Measurements from ENCODE around the gene LRRC40. TPM values are rescaled to one million over a fixed set of nuclear protein-coding genes. Genes with fewer than 3 reads are reported as not detected.

The LRRC40 gene
- total RNA-seq, 1 experiment from 2014 or later: 13.4 TPM

- no peak overlapping the region for H3K27ac ChIP-seq (ENCODE audit: low read depth, low read length)
- no peak overlapping the region for H2AFZ ChIP-seq (ENCODE audit: low read depth, low read length, poor library complexity, severe bottlenecking)
- BruUV-seq (replicated peaks): no TSS peak
- H3K79me2 ChIP-seq (ENCODE audit: insufficient read depth, low read length): no peaks in the 10 kb centered on the region
- ChIA-PET CTCF (interaction anchor here (1.4 to 3.2 kb wide), 2 partner anchors 9 to 108 kb away, joined by 3 to 13 read pairs; no protein-coding TSS in a partner anchor), RAD21 (ENCODE audit: low non-redundant PET in 1 of 2, low total read pairs in 2 of 2, uncharacterized antibody in 2 of 2, unreplicated experiment in 2 of 2) (no interaction called here), POLR2A (no interaction called here)
- H3K4me3 ChIP-seq (replicated peaks in 1 of 2; ENCODE audit: low read depth in 1 of 2, low read length in 2 of 2): no peak overlapping the region
- H3K4me1 ChIP-seq (ENCODE audit: control insufficient read depth in 1 of 2, insufficient read depth in 2 of 2, low read length in 2 of 2): no peaks in the 10 kb centered on the region
- H4K20me1 ChIP-seq (ENCODE audit: insufficient read depth): no peaks in the 10 kb centered on the region
- intact Hi-C loops (cut with micrococcal nuclease): no loop called here
- no peaks in the 10 kb centered on the region for H3K9me2 ChIP-seq (ENCODE audit: insufficient read depth)
- no peak for TF ChIP-seq ZFX (IDR thresholded peaks at IDR 0.05)
- 0 out of 6 replicates have a peak, but pooled peaks of 1 of the 3 experiments have one; percentile 3 for TF ChIP-seq CTCF (IDR thresholded peaks at IDR 0.05 in 2 of 3, conservative IDR thresholded peaks at IDR 0.05 in 1 of 3; ENCODE audit: borderline replicate concordance in 1 of 3, insufficient read depth in 1 of 3, low read depth in 2 of 3, low read length in 2 of 3)
- DNase-seq (ENCODE audit: low read depth, low spot score): no peak
- H3K4me2 ChIP-seq (ENCODE audit: low read length): no peak overlapping the region
- H3K9me3 ChIP-seq (ENCODE audit: control insufficient read depth in 1 of 2, insufficient read depth in 1 of 2, low read depth in 1 of 2, low read length in 2 of 2): no peaks in the 10 kb centered on the region
- H3K27me3 ChIP-seq (ENCODE audit: insufficient read depth, low read length): no peaks in the 10 kb centered on the region
- no peaks in the 10 kb centered on the region for H3K36me3 ChIP-seq (ENCODE audit: control insufficient read depth in 1 of 2, insufficient read depth in 2 of 2, low read length in 2 of 2)
- no peak overlapping the region for H3K9ac ChIP-seq (ENCODE audit: low read length)
- no peak for ATAC-seq
Observed at GRCh38 chr1:70142075-70142474, 63.3 kb downstream of the LRRC40 start.

DNA sequence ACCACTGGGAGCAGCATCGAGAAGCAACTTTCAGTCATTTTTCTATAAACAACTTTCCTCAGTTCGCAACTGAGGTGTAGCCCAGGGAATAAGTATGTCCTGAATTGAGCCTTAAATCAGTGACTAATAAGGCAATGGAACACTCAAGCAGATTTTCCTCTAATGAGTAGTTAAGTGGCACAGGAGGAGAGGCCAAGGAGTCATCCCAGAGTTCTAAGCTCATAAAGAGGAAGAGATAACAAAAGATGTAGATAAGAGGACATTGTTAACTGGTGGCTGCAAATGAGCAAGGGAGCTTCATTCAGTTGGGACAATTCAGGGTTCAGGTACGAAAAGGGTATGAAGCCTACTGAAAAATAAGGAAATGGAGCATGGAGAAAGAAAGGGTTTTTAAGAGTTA lies 64.5 kb downstream of the LRRC40 start:
- RAD21 ChIA-PET (ENCODE audit: low non-redundant PET in 1 of 2, low total read pairs in 2 of 2, uncharacterized antibody in 2 of 2, unreplicated experiment in 2 of 2): no interaction called here
- H3K4me1 ChIP-seq (ENCODE audit: control insufficient read depth in 1 of 2, insufficient read depth in 2 of 2, low read length in 2 of 2): no peaks in the 10 kb centered on the region

More for the DNA sequence above, 64.5 kb downstream of the LRRC40 start:
- Histone ChIP-seq H4K20me1 (ENCODE audit: insufficient read depth) (no peaks in the 10 kb centered on the region), H3K27ac (ENCODE audit: low read depth, low read length) (no peak overlapping the region), H2AFZ (ENCODE audit: low read depth, low read length, poor library complexity, severe bottlenecking) (no peak overlapping the region), H3K4me3 (replicated peaks in 1 of 2; ENCODE audit: low read depth in 1 of 2, low read length in 2 of 2) (no peak overlapping the region), H3K9ac (ENCODE audit: low read length) (no peak overlapping the region), H3K36me3 (ENCODE audit: control insufficient read depth in 1 of 2, insufficient read depth in 2 of 2, low read length in 2 of 2) (no peaks in the 10 kb centered on the region), H3K4me2 (ENCODE audit: low read length) (no peak overlapping the region), H3K79me2 (ENCODE audit: insufficient read depth, low read length) (no peaks in the 10 kb centered on the region), H3K9me3 (ENCODE audit: control insufficient read depth in 1 of 2, insufficient read depth in 1 of 2, low read depth in 1 of 2, low read length in 2 of 2) (no peaks in the 10 kb centered on the region), H3K9me2 (ENCODE audit: insufficient read depth) (no peaks in the 10 kb centered on the region), H3K27me3 (ENCODE audit: insufficient read depth, low read length) (no peaks in the 10 kb centered on the region)
- BruUV-seq (replicated peaks): no TSS peak
- ATAC-seq (no peak), DNase-seq (ENCODE audit: low read depth, low spot score) (no peak)
- POLR2A ChIA-PET: no interaction called here
- intact Hi-C loops (cut with micrococcal nuclease): no loop called here
- CTCF ChIA-PET: interaction anchor here (3.2 kb wide), 1 partner anchor 8 kb away, joined by 13 read pairs; no protein-coding TSS in a partner anchor
- TF ChIP-seq FOSL1 (IDR thresholded peaks at IDR 0.05; ENCODE audit: low read depth) (no peak), JUND (IDR thresholded peaks at IDR 0.05) (no peak), ZBTB33 (IDR thresholded peaks at IDR 0.05; ENCODE audit: extremely low read depth, insufficient replicate concordance, low read length) (no peak), CBX3 (IDR thresholded peaks at IDR 0.05; ENCODE audit: low read depth) (no peak), EZH2phosphoT487 (IDR thresholded peaks at IDR 0.05; ENCODE audit: borderline replicate concordance) (no peak), CEBPB (IDR thresholded peaks at IDR 0.05; ENCODE audit: low read depth) (no peak), TCF7L2 (IDR thresholded peaks at IDR 0.05; ENCODE audit: borderline replicate concordance, extremely low read depth, insufficient read depth, insufficient read length) (no peak), POLR2A (IDR thresholded peaks at IDR 0.05; ENCODE audit: borderline replicate concordance, extremely low read depth, insufficient read depth, insufficient read length) (no peak)
- TF ChIP-seq, protein P1, sequence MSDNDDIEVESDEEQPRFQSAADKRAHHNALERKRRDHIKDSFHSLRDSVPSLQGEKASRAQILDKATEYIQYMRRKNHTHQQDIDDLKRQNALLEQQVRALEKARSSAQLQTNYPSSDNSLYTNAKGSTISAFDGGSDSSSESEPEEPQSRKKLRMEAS (IDR thresholded peaks at IDR 0.05): no peak
- TF ChIP-seq, protein P2, sequence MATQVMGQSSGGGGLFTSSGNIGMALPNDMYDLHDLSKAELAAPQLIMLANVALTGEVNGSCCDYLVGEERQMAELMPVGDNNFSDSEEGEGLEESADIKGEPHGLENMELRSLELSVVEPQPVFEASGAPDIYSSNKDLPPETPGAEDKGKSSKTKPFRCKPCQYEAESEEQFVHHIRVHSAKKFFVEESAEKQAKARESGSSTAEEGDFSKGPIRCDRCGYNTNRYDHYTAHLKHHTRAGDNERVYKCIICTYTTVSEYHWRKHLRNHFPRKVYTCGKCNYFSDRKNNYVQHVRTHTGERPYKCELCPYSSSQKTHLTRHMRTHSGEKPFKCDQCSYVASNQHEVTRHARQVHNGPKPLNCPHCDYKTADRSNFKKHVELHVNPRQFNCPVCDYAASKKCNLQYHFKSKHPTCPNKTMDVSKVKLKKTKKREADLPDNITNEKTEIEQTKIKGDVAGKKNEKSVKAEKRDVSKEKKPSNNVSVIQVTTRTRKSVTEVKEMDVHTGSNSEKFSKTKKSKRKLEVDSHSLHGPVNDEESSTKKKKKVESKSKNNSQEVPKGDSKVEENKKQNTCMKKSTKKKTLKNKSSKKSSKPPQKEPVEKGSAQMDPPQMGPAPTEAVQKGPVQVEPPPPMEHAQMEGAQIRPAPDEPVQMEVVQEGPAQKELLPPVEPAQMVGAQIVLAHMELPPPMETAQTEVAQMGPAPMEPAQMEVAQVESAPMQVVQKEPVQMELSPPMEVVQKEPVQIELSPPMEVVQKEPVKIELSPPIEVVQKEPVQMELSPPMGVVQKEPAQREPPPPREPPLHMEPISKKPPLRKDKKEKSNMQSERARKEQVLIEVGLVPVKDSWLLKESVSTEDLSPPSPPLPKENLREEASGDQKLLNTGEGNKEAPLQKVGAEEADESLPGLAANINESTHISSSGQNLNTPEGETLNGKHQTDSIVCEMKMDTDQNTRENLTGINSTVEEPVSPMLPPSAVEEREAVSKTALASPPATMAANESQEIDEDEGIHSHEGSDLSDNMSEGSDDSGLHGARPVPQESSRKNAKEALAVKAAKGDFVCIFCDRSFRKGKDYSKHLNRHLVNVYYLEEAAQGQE (IDR thresholded peaks at IDR 0.05; ENCODE audit: low read depth): no peak
